ENCODE data around the gene VAV3.

DNA sequence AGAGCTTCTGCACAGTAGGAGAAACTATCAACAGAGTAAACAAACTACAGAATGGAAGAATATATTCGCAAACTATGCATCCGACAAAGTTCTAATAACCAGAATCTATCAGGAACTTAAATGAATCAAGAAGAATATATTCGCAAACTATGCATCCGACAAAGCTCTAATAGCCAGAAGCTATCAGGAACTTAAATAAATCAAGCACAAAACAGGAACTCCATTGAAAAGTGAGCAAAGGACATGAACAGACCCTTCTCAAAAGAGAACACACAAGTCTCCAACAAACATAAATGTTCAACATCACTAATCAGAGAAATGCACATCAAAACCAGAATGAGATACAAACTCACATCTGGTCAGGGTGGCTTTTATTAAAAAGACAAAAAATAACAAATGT lies 126.9 kb downstream of the VAV3 start:
- TF ChIP-seq EZH2 (IDR thresholded peaks at IDR 0.05; ENCODE audit: insufficient read depth, poor library complexity, severe bottlenecking) (no peak), EZH2phosphoT487 (IDR thresholded peaks at IDR 0.05; ENCODE audit: insufficient read depth, low read depth) (no peak)
